ENCODE data around the gene WDR82.
A peak's percentile ranks its signal among the peaks of the same experiment; 100 is the strongest.

WDR82 gene

DNA sequence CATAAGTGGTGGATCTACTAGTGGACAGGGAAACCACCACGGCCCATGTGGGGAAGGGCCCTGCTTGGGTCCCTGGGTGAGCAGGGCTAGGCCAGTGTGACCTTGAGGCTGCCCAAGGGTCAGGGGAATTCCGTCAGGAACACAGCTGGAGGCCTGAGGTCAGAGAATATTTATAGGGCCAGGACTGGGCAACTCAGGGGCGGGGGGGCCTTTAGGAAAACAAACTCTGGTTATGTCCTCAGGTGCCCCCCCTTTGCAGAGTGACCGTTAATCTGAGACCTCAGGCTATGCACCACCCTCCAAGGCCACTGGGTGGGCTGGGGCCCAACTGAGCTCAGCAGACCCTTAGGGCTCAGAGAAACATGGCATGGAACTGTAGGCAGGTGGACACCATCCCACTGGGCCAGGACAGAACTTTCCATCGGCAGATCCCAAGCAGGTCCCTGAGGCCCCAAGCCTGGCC, 42.0 kb downstream of the WDR82 start:
- no peak for DNase-seq

DNA sequence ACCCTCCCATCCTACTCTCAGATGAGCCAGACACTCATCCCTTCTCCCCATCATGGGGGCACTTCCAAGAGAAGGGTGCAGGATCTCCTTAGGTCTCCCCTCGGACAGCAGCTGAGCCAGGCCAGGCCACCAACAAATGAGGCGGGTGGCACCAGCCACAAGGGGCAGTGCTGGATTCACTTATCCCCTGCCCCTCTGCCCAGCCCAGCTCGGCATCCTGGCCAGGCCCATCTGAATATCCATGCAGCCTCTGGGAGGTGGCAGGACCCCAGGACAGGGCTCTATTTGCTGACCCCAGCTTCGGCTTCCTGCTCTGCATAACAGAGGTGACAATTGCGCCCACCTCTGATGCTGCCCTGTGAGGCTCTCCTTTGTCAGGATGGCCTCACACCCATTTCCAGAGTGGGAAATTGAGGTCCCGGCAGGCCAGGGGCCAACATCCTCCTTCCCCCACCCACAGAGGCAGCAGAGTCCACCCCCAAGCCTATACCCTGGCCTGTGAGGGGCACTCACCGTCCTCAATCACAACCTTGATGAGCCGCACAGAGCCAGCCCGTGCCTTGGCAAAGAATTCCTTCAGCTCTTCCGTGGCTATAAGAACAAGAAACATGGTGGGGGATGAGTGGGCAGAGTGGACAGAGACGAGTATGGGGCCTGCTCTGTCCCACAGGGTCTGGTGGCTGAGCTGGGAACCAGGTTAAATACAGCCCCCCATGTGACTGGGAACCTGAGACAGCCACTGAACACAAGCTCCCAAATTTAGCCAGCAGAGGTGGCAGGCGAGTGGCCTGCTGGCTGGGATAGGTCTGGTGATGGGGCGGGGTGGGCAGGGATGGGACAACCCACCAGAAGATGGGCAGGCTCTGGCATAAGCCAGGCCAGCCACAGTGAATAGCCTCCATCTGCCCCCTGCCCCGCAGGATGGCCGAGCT, 43.7 kb downstream of the WDR82 start:
- no peak for DNase-seq

DNA sequence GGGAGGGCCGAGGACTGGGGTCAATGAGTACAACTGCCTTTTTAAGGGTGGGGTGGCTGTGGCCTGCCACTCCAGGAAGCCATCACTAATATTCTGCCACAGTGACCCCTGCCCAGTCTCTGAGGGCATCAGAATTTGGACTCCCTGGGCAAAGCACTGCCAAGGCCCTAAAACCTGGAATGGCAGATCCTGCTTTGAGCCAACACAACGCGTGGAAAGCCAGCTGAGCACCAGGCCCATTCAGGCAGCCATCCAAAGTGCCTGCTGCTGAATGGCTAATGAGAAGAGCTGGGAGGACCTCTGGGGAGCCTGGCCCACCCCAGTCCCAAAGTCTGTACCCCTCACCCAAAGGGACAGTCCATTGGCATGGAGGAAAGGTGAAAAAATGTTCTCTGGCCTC, 44.5 kb downstream of the WDR82 start:
- no peak for DNase-seq

- DNase-seq: no peak
Measured at GRCh38 chr3:52233108-52233591, 45.3 kb downstream of the WDR82 start.

GRCh38 chr3:52232279-52233107, 46.0 kb downstream of the WDR82 start:
- DNase-seq: peak in 1 of 2 experiments; percentile 62

- peak; percentile 94 to 95 for DNase-seq
Measured at GRCh38 chr3:52231502-52232278, 46.8 kb downstream of the WDR82 start.

- peak in 1 of 2 experiments; percentile 40 for DNase-seq
Measured at GRCh38 chr3:52230889-52231499, 47.5 kb downstream of the WDR82 start.

DNA sequence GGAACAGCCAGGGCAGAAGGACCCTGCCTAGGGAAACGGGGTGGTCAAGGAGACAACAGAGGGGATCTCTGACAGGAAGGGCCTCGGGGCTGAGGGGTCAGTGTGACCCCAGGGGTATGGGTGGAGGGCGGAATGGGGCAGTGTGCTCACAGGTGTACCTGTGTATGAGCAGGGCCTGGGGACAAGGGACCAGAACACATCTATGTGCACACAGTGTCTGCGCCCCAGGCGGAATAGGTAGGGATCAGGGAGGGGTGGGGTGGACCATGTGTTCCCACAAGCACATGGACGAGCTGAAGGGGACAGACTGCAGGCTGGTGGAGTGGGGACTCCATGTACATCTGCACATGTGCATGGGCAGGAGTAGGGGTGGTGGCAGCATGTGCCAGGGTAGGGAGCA, 48.0 kb downstream of the WDR82 start:
- peak in 1 of 2 experiments; percentile 15 for DNase-seq

- DNase-seq: no peak
Measured at GRCh38 chr3:52229656-52230055, 48.8 kb downstream of the WDR82 start.

DNA sequence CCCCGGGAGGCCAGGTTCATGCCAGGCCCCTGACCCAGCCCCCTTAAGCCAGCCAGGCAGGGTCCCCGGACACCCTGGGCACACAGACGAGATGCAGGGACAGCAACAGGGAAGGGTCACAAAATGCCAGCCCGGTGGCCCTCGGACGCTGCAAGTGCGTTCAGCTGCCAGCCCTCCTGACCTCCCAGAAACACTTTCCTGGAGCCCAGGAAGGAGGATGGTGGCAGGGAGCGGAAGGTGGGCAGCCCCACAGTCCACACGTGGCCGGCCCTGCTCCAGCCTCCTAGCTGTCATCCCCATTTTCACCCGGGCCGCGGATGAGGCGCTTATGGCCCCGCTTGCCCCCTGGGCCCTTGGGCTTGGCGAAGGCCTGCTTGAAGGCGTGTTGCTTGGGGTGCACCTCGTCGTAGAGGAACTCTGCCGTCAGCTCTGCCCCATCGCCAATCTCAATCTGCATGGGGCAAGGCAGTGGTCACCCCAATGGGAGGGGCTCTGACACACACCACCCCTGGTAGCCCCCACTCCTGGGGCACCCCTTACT, 49.6 kb downstream of the WDR82 start:
- no peak for DNase-seq

DNA sequence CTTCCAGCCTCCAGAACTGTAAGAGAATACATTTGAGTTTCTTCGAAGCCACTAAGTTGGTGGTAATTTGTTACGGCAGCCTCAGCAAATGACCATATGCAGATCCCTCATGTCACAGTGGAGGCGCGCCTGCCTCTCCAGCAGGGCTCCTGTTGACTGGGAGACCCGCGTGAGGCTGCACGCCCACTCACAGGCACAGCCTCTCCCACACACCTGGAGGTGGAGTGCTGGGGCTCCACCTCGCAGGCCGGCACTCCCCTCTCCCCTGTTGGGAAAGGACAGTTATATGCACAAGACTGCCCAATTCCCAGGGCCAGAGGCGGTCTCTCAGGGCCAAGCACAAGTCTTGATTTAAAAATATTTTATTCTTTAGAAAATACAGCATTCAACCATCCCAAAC, 50.2 kb downstream of the WDR82 start:
- no peak for DNase-seq

- DNase-seq: peak in 1 of 2 experiments; percentile 19
Measured at GRCh38 chr3:52227766-52228165, 50.7 kb downstream of the WDR82 start.

DNA sequence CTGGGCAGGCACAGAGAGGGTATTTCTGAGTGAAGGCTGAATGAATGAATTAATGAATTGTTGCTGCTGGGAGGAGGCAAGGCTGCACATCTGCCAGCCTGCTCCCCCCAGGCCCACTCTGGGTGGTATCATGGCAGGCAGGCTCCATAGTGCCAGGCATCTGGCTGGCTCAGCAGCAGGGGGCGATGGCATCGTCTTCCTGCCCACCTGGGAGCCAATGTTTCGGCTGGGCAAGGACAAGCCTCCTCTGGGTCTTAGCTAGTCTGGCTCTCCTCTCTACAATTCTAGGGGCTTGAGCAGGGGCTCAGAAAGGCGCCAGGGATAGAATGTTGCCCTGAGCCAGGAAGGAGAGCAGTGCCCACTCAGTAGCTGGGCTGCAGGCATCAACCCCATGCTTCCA, 51.3 kb downstream of the WDR82 start:
- peak in 1 of 2 experiments; percentile 29 for DNase-seq

DNA sequence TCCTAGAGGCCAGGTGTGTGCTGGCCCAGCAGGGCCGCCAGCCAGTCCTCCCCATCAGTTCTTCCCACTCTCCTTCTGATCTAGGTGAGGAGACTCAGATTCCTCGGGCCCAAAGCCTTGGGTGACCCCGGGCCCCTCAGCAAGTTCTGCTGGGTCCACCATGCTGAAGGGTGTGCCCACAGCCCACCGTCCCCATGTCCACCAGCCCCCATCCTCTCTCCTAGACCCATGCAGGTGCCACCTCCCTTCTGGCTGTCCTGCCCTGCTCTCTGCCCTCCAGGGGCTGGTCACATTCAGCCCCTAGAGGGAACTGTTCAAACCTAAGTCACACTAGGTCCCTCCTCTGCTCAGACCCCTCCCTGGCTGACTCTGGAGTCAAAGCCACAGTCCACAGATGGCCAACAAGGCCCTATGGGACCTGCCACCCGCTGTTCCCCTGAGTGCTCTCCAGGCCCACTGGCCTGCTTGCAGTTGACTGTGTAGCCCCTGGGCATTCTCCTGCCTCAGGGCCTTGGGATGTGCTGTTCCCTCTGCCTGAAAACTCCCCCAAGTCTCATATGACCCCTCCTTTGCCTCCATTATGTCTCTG, 52.1 kb downstream of the WDR82 start:
- DNase-seq: peak in 1 of 2 experiments; percentile 62

GRCh38 chr3:52225452-52226228, 52.8 kb downstream of the WDR82 start, which contains the start of gene TLR9:
Gene TLR9 (minus strand): TSS chr3:52225645. CDS start chr3:52225529, 116 bp downstream.
- DNase-seq: peak in 1 of 2 experiments; percentile 49

- no peak for DNase-seq
Measured at GRCh38 chr3:52223449-52224408, 54.7 kb downstream of the WDR82 start.

GRCh38 chr3:52222319-52223221, 55.9 kb downstream of the WDR82 start:
- DNase-seq: peak in 1 of 2 experiments; percentile 17
